GM12875 (cell line): Measurements from ENCODE around the gene PCTP.
A peak's percentile ranks its signal among the peaks of the same experiment; 100 is the strongest.

Experiments
- H3K4me3 ChIP-seq: one replicate; pipeline ENCODE4 v1.5.1; 2011; ENCODE audit warnings: low read depth, low read length, control low read depth
- TF ChIP-seq, protein P1 (sequence below): IDR thresholded peaks from 2 replicates; pipeline ENCODE4 v1.5.1; 2011; ENCODE audit warnings: low read depth, mild to moderate bottlenecking, control low read depth, inconsistent platforms, low read length, moderate library complexity, borderline replicate concordance; ENCODE audit not compliant: insufficient read depth

PCTP gene

DNA sequence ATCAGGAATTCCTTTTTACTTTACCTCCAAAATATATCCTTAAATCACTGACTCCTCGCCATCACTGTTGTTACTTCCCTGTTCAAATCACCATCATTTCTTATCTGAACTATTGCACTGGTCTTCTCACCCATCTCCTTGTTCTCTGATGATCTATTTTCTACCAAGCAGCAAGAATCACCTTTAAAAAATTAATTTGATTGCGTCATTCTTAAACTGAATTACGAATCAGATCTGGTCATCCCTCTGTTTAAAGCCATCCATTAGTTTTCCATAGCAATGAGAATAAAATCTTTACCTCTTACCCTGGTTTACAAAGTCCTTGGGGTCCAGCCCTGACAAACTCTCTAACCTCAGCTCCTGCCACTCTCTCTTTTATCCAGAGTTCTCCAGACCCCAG lies 14.6 kb downstream of the PCTP start:
- TF ChIP-seq, protein P1, sequence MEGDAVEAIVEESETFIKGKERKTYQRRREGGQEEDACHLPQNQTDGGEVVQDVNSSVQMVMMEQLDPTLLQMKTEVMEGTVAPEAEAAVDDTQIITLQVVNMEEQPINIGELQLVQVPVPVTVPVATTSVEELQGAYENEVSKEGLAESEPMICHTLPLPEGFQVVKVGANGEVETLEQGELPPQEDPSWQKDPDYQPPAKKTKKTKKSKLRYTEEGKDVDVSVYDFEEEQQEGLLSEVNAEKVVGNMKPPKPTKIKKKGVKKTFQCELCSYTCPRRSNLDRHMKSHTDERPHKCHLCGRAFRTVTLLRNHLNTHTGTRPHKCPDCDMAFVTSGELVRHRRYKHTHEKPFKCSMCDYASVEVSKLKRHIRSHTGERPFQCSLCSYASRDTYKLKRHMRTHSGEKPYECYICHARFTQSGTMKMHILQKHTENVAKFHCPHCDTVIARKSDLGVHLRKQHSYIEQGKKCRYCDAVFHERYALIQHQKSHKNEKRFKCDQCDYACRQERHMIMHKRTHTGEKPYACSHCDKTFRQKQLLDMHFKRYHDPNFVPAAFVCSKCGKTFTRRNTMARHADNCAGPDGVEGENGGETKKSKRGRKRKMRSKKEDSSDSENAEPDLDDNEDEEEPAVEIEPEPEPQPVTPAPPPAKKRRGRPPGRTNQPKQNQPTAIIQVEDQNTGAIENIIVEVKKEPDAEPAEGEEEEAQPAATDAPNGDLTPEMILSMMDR, result no peak
- H3K4me3 ChIP-seq, result no peak overlapping the region

DNA sequence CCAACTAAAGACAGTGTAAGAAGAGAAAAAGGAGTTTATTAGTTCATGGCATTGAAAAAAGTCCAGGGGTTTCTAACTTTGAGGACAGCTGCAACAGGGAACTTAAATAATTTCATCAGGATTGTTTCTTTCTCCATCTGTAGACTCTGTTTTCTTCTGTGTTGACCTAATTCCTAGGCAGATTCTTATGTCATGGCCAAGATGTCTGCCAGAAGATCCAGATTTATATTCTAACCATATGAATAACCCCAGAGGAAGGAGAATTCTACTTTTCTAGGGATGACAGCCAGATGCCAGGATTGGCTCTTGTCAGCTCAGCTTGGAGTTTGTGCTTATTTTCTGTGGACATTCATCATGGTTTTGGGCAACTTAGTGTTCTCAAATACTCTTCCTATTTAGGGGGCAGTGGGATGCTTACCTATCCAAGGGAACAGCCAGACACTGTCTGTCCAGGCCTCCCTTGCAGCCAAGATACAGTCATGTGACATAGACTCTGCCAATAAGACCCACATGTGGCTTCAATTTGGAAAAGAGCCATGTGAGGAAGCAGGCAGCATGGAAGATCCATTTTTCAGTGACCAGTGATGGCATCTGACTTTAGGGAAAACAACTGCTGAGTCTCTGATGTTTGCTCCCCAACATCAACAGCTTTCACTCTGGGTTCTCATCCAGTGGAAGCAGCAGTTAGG lies 18.2 kb downstream of the PCTP start:
- H3K4me3 ChIP-seq, result no peak overlapping the region
- TF ChIP-seq, protein P1, result no peak

DNA sequence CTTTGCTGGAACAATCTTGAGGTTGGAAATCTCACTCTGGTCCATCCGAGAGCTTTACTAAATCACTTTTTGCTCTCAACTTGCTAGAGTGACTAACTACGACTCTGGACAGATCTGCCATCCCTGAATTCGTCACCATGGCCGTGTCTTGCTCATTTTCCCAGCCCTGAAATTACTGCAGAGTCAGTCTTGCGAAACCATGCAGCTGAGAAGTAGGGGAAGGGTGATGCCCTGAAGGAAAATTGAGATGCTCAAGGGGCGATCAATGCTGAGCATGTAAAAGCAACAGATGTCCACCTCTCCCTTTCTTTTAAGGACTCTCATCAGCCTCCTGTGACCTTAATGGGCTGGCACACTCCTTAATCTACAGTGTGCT lies 18.8 kb downstream of the PCTP start:
- TF ChIP-seq, protein P1, result no peak
- no peak overlapping the region for H3K4me3 ChIP-seq

DNA sequence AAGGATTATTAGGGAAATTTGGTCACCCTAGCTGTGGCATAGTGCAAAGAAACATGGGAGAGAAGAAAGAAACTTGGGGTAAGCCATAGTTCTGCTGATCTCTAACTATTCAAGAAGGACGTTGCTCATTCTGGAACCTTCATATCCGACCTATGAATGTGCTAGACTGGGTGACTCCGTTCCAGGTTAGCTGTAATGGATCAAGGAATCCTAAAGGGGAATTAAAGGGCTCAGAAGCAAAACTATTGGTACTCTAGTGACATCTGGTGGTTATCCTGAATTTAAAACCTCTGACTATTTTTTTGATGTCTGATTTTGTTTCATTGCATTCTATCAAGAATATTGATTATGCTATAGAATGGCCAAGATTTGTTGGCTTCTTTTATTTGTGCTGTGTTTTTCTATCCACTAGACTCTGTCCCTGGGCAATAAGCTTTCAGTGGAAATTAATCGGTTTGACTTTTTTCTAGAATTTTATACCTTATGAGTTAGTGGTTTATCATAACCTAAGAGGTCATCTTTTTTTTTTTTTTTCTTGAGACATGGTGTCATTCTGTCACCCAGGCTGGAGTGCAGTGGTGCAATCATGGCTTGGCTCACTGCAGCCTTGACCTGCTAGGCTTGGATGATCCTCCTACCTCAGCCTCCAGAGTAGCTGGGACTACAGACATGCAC lies 19.5 kb downstream of the PCTP start:
- TF ChIP-seq, protein P1, result 0 out of 2 replicates have a peak, but pooled peaks have one; percentile 7

DNA sequence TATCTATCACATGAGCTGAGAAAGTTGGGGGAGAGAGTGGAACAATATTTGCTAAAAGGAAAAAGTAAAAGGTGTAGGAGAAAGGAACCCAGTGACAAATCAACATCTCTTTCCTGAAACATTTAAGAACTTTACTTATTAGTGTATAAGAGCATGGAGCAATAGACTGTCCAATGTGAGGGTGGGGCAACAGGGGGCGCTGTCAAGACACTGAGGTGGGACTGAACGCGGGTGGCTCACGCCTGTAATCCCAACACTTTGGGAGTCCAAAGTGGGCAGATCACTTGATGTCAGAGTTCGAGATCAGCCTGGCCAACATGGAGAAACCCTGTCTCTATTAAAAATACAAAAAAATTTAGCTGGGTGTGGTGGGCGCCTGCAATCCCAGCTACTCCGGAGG lies 21.2 kb downstream of the PCTP start:
- TF ChIP-seq, protein P1, result no peak
- H3K4me3 ChIP-seq, result no peak overlapping the region

More for the DNA sequence above, 19.5 kb downstream of the PCTP start:
- H3K4me3 ChIP-seq, result no peak overlapping the region

DNA sequence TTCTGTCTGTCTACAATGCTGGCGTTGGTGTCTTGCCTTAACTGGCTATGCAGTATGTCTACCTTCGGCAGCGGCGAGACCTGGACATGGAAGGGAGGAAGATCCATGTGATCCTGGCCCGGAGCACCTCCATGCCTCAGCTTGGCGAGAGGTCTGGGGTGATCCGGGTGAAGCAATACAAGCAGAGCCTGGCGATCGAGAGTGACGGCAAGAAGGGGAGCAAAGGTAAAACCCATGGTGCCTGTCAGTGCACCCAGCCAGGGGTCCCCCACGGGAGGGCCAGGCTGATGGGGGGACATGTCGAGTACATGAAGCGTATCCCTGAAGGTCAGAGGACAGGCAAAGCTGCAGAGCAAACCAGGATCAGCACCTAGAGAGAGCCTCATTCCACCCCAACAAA lies 22.8 kb downstream of the PCTP start:
- TF ChIP-seq, protein P1, result no peak
- H3K4me3 ChIP-seq, result no peak overlapping the region

DNA sequence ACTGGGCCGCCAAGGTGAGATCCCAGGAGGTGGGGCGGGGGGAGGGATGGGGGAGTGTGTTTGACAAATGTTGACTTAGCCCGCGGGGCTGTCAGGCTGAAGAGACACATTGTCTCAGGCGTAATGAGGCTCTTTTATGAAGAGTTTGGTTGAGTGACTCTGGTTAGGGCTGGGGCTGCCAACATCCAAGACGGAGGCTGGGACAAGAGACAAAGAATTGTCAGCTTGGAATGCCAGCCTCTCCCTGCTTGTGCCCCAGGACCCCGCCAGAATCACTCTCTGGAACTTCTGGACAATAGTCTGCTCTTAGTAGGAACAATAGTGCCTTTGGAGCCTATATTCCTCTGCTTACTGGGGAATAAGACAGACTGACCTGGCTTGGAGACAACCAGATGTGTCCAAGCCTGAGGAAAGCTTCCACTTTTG lies 24.0 kb downstream of the PCTP start:
- TF ChIP-seq, protein P1, result no peak
- no peak overlapping the region for H3K4me3 ChIP-seq
